ENCODE data around the gene PORCN.

The PORCN gene

DNA sequence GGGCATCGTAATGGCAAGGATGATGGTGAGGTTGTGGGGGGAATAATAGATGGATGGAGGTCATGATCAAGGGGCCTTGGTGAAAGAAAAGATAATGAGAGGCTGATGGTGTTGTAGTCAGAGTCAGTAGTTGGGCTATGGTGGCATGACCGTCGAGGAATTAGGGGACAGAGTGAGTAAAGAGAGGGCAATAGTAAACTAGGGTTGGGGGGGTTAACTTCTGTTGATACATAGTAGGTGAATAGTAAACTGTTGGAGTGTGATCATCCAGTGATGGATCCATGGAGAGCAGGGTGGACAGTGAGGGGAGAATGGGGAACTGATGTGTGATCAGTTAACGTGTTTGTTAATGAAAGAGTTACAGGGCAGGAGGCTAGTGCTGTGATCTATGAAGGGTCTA is 31.9 kb upstream of the PORCN start:
- DNase-seq (ENCODE audit: low read depth): no peak

DNA sequence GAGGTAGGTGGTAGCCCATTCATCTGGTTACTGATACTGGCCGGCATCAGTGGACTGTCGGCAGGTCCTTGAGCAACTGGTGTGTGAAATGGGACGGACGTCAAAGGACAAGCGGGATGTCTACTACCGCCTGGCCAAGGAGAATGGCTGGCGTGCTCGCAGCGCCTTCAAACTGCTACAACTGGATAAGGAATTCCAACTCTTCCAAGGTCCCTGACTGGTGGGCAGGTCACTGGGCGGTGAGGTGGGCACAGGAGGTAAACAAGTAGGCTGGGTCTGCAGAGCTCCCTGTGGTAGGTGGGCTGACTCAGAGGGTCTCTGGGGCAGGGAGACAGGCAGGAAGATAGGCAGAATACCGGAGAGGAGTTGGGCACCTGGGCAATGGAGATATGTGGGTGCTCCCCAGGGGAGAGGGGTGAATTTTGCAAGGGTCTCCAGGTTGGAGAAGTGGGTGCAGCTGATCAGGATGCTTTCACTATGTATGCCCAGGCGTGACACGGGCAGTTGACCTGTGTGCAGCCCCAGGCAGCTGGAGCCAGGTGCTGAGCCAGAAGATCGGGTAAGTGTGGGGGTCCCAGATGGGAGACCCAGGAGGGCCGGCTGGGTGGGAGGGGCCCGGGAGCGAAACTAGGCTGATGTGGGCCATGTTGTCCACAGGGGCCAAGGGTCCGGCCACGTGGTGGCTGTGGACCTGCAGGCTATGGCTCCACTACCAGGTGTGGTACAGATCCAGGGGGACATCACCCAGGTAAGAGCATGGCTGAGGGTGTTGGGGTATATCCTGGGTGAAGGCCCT is 30.6 kb upstream of the PORCN start:
- no peak for DNase-seq (ENCODE audit: low read depth)

DNA sequence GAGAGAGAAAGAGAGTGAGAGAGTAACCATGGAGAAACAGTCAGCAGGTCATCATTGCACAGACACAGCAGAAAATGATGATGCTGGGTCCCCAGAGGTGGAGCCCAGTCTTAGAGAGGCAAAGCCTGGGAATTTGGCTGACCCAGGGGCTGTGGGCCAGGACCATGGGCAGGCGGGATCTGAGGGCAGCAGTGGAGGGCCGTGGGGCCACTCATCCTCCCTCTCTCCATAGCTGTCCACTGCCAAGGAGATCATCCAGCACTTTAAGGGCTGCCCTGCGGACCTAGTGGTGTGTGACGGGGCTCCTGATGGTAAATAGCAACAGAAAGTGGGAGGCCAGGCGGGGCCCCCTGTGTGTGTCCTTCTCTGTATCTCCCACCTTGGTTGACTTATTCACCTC is 30.0 kb upstream of the PORCN start:
- DNase-seq (ENCODE audit: low read depth): no peak

DNA sequence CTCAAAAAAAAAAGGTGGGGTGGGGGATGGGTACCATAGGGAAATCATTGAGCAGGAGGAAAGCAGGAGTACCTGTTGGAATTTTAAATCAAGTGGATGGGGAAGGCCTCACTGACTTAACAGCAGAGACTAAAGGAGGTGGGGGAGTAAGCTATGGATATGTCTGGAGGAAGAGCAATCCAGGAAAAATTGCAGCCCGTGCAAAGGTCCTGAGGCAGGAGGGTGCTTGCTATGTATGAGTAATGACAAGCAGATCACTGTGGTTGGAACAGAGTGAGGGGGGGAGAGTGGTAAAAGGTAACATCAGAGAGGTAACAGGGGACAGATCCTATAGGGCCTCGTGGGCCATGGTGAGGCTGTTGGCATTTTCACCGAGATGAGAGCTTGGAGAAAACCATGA is 28.6 kb upstream of the PORCN start:
- no peak for DNase-seq (ENCODE audit: low read depth)

DNA sequence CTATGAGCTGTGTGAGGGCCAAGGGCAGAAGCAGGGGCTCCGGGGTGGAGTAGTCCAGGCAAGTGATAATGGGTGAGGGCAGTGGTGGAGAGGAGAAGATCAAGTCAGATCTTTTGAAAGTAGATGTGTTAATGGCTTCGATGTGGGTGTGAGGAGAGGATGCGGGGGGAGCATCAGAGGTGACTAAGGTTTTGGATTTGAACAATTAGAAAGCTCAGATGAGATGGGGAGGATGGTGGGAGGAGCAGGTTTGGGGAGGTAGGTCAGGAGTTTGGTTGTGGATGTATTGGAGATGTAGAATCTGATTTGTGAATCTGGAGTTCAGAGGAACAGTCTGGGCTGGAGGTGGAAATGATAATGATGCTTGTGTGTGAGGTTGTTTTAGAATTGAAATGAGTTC is 28.2 kb upstream of the PORCN start:
- no peak for DNase-seq (ENCODE audit: low read depth)

DNA sequence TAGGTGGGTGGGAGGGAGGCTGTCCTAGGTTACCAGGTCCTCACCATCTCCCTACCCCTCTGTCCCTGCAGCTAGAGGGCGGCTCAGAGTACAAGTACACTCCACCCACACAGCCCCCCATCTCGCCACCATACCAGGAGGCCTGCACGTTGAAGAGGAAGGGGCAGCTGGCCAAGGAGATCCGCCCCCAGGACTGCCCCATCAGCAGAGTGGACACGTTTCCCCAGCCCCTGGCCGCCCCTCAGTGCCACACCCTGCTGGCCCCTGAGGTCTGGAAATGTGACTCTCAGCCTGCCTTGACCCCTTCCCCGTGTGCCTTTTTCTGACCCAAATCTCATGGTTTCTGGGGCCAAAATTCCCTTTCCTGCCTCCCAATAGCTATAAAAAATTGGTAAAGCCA is 26.3 kb upstream of the PORCN start:
- no peak for DNase-seq (ENCODE audit: low read depth)

DNA sequence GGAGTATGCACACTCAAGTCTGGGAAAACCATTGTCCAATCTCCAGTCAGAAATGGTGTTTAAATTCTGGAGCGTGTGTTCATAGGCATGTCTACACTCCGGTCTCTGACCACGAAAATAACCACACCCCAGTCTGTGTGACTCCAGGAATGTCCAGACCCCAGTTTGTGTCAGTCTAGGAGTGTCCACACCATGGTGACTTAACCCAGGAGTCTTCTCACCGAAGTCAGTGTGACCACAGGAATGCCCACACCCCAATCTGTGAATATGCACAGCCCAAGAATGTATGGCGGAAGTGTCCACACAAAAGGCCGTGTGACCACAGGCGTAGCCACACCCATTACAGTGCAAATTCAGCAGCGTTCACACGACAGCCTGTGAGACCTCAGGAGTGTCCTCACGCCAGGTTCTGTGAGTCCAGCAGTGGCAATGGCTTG is 21.4 kb upstream of the PORCN start:
- DNase-seq (ENCODE audit: low read depth): peak; percentile 97

DNA sequence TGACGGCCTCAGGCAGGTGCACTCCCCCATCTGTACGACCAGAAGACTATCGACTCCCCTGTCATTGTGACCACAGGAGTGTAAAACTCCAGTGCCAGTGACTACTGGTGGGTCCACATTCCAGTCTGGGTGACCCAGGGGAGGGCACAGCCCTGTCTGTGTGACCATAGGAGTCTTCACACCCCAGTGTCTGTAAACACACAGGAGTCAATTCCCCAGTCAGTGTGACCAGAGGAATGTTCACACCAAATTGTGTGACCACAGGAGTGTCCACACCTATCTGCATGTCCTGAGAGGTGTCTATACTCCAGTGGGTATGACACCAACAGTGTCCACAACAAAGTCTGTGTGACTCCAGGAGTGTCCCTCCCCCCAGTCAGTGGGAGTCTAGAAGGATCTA is 20.8 kb upstream of the PORCN start:
- DNase-seq (ENCODE audit: low read depth): no peak

DNA sequence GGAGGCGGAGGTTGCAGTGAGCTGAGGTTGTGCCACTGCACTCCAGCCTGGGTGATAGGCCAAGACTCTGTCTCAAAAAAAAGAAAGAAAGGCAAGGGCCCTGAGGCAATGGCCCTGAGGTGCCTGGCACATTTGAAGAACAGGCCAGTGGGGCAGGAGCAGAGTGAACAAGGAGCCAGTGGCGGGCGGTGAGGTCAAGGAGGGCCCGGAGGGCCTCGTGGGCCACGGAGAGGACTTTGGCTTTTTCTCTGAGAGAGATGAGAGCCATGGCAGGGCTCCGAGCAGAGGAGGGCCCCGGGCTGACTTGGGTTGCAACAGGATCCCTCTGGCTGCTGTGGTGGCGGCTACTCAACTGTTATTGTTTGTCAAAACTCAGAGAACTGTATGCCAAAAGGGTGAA is 19.5 kb upstream of the PORCN start:
- DNase-seq (ENCODE audit: low read depth): no peak

DNA sequence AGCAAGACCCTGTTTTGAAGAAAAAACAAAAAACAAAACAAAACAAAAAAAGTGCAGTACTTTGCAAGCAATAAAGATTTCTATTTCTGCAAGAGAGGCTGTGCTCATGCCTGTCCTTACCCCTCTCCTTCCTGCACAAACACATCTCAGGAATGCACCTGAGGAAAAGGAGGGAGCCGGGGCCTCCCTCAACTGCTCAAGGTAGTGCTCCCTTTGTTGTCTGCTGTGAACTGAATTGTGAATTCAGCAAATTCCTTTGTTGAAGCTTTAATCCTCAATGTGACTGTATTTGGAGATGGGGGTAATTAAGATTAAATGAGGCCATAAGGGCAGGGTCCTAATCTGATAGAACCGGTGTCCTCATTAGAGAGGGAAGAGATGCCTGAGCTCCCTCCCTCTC is 18.9 kb upstream of the PORCN start:
- DNase-seq (ENCODE audit: low read depth): no peak

DNA sequence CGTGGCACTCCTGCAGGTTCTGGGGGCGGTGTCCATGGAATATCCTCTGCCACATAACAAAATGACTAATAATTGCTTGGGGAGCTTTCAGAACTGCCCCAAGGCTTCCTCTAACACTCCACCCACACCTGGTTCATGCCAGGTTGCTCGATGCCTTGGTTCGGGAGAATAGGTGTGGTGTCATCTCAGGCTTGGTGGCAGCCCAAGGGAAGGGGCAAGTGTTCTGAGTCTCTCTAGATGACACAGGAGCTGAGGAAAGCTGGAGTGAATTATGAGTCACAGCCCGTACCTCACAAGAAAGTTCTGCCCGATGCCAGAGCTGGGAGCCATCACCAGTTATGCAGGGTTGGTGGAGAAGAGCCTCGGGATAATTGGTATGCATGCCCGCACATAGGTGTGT is 18.1 kb upstream of the PORCN start:
- no peak for DNase-seq (ENCODE audit: low read depth)

DNA sequence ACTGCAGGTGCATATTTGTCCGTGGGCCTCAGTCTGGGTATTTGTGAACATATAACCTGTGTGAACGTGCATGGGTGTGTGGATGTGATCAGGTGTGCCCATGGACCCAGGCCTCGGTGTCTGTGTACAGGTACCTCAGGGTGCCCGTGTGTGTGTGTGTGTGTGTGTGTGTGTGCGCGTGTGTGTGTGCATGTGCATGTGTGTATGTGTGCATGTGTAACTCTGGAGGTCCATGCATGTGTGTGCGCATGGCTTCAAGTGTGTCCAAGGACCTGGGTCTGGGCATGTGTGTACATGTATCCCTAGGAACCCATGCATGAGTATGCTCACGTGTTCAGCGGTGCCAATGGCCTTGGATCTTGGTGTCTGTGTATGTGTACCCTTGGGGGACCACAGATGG is 17.0 kb upstream of the PORCN start:
- no peak for DNase-seq (ENCODE audit: low read depth)

DNA sequence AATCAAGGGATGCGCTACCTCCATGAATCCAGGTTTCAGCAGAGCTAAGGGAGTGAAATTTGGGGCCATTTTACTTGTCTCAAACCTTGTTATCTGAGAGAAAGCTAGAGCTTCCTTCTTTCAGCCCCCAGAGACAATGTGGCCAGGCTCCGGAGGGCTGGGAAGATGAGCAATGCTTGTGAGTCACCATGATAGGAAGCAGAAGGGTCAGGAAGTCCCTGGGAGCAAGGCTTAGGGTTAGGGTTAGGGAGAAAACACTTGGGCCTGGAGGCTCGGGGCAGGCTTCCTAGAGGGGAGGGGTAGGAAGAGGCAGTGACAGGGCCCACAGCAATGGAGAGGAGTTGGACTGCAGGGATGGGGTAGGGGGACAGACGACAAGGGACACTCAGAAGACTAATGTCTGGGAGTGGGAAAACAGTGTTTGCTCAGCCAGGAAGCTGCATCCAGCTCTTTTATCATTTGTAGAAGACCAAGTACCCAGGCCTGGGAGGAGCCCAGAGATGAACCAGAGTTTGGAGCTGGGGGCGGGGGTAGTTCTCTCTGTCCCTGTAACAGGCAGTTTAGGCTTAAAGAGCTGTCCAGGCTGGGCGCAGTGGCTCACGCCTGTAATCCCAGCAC is 16.4 kb upstream of the PORCN start:
- DNase-seq (ENCODE audit: low read depth): no peak

DNA sequence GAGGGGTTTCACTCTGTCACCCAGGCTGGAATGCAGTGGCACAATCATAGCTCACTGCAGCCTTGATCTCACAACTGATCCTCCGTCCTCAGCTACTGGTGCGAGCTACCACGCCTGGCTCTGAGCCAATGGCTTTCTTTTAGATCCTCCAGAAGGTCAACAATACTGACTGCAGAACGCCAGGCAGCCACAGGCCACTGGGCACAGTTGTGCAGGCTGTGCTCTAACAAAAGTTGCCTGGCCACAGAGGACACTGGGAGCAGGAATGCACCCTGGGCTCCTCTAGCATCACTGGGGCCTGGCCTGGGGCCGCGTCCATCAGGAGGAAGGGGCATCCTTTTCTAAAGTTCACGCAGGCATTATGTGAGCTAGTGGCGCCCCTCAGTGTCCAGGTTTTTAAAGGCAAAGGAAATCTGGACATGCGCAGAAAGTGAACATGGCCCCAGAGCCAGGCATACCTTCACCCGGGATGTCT is 14.9 kb upstream of the PORCN start:
- DNase-seq (ENCODE audit: low read depth): no peak

DNA sequence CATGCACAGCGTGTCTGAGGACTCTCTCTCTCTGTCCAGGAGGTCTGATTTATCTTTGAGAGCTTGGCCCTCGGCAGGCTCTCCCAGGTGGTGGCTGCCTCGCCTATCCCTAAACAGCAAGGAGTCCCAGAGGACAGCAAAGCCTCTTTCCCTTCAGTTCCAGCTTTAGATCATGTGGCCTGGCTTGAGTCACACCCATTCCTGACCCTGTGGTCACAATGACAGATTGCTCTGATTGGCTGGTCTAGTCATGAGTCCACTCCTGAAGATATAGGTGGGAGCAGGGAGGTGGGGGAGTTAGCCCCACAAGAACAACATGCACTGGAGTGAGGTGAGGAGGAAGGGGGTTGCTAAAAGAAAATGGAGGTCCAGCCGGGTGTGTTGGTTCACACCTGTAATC is 12.1 kb upstream of the PORCN start:
- DNase-seq (ENCODE audit: low read depth): no peak

DNA sequence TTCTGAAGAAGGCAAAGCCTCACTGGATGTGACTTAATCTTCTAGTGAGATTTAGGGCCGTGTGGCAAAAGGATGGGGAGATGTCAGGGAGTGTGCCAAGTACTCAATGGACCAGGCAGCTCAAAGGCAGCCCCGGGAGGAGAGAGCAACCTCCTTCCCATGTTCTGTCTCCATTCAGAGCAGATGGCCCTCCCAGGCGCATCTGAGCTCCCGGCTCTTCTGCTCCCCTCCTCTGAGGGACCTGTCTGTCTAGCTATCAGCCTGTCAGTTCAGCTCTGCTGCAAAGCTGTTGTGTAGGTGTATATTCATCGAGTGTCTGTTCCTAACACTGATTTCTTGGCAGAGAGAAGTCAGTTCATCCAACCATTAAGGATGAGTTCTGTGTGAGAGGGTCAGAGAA is 10.9 kb upstream of the PORCN start:
- DNase-seq (ENCODE audit: low read depth): no peak

DNA sequence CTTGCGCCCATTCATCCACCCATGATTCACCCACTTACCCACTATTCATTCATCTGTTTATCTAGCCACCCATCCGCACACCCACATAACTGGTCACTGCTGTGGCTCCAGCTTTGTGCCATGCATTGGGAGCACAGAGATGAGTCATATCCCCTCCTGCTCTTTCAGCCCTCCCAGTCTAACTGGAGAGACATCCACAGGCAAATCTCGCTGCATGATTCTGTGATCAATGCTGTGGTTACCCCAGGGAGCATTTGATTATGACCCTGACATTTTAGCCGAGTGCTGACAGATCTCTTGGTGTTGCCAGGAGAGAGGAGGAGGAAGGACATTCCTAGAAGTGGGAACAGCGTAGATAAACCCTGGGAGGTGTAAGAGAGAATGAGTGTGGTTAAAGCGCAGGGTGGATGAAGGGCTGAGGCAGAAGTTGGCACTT is 10.4 kb upstream of the PORCN start:
- no peak for DNase-seq (ENCODE audit: low read depth)

DNA sequence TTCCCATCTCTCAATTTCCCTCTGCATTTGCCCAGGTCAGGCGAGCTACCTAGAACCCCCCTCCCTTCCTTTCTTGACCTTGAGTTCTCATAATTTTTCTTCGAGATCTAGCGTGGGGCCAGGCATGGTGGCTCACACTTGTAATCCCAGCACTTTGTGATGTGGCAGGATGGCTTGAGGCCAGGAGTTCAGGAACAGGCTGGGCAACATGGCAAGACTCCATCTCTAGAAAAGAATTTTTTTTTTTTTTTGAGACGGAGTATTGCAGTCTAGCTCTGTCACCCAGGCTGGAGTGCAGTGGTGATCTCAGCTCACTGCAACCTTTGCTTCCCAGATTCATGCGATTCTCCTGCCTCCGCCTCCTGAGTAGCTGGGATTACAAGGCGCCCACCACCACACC is 4.5 kb upstream of the PORCN start:
- no peak for DNase-seq (ENCODE audit: low read depth)

DNA sequence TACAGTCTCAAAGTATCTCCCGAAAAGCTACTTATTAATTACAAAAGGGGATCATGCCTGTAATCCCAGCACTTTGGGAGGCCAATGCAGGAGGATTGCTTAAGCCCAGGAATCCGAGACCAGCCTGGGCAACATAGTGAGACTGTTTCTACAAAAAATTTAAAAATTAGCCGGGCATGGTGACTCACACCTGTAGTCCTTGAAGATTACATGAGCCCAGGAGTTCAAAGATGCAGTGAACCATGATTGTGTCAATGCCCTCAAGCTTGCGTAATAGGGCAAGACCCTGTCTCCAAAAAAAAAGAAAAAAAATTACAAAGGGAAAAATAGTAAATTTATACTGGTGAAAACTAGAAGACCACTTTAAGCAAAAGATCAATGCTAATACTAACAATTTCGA is 3.3 kb upstream of the PORCN start:
- DNase-seq (ENCODE audit: low read depth): no peak

DNA sequence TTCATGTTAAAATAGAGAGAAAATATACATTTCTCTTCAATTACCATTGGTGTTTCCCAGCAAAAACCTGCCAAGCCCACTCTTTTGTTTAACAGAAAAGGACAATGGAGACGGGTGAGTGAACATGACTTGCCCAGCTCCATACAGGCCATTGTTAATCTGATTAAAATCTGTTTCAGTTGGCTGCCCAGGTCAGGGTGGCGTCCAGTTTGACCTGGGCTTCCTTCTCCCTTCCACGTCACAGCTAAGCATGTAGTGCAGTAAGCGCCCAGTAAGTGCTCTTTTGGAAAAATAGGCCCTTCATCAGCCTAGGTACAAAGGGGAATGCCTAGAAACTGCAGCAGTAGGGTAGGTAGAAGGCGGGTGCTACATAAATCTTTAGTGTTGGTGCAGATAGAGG is 1.5 kb upstream of the PORCN start:
- DNase-seq (ENCODE audit: low read depth): no peak

DNA sequence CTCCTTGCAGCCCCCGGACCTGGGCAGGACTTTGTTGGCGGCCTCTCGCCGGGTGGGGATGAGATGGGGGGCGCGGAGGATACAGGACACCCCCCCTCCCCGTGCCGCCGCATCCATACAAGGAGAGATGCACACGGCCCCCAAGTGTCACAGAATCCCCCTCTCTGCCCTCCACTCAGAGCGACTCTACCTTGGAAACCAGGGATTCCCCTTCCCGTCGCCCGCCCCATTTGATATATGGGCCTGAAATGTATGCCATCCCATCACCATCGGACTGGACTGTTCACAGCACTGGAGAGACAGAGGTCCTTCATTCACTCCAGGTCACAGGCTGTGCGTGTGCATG is 426 bp downstream of the PORCN start:
- no peak for DNase-seq (ENCODE audit: low read depth)

DNA sequence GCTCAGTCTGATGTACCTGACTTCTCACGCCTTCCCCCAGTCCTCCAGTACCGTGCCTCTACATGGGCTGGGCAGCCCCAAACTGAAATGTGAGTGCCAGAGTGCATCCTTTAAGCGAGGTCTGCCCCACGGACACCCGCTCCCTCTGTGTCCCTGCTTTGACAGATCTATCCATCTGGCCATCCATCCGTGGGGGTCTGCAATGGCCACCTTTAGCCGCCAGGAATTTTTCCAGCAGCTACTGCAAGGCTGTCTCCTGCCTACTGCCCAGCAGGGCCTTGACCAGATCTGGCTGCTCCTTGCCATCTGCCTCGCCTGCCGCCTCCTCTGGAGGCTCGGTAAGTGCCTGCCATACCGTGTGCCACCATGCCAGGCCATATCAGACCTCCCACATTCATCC is 827 bp downstream of the PORCN start:
- no peak for DNase-seq (ENCODE audit: low read depth)

DNA sequence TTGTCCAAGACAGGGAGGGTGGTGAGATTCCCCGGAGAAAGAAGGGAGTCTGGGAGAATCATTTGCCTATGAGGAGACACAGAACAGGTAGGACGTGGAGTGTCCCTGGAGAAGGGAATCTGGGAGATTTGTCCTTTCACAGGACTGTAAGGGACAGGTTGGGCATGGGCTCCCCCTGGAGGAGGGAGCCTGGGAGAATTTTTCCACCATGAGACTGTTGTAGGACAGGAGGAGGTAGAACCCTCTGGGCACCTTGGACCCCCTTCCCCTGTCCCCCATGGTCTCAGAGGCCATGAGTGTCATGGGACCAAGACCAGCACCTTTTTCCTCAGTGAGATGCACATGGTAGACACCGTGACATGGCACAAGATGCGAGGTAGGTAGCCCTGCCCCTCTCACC is 2.8 kb downstream of the PORCN start:
- DNase-seq (ENCODE audit: low read depth): no peak

DNA sequence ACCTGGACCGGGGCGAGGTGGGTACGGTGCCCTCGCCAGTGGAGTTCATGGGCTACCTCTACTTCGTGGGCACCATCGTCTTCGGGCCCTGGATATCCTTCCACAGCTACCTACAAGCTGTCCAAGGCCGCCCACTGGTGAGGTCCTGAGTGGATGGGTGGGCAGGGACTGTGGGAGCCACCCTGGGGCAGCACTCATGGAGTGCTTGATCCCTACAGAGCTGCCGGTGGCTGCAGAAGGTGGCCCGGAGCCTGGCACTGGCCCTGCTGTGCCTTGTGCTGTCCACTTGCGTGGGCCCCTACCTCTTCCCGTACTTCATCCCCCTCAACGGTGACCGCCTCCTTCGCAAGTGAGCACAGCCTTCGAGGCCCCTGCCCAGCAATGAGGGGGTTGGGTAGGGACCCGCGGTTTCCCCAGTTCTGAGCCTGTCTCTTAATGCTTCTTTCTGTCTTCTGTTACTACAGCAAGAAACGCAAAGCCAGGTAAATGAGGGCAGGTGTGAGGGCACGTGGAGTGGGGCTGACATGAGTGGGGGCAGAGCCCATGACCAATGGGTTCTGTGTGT is 3.7 kb downstream of the PORCN start:
- no peak for DNase-seq (ENCODE audit: low read depth)
